ENCODE data around the gene CPNE2.

DNA sequence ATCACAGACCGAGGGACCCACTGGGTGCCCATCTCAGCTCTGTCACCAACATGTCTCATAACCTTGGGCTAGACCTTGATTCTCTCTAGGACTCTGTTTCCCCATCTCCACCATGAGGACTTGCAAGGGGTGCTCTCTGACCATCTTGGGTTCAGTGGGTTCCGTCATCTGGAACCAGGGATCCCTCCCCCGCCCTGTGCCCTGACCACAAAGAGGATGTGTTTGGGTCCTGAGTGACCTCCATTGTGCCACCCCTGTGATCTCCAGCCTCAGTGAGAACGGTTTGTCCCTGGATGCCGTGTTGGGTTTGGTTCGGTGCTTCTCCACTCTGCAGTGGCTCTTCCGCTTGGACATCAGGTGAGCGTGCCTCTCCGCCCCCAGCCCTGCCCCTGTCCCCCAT is 49.1 kb upstream of the CPNE2 start:
- TF ChIP-seq CTCF (conservative IDR thresholded peaks at IDR 0.05) (no peak), EZH2 (IDR thresholded peaks at IDR 0.05; ENCODE audit: low read depth) (no peak)
